GM12878 (cell line): Measurements from ENCODE around the gene IFNAR2. TPM values are rescaled to one million over a fixed set of nuclear protein-coding genes. Genes with fewer than 3 reads are reported as not detected.
A peak's percentile ranks its signal among the peaks of the same experiment; 100 is the strongest.

Source experiments
- ATAC-seq: fragments of 200-7000 bp; cut with Tn5 transposase; 3 replicates; pipeline ENCODE4 v1.9.1; 2020; ENCODE audit warnings: mild to moderate bottlenecking, moderate library complexity
- BruUV-seq: library from RNA; stranded (reverse); fragments of 400-500 nt; replicated peaks from 2 replicates; lab custom pipeline; 2021; lab: Mats Ljungman, UMichigan
- CTCF ChIA-PET: fragments of 300-600 bp; sonication (Branson Sonifier 250); formaldehyde crosslinking; extraction: SDS; loops from one replicate; lab custom pipeline; 2021; ENCODE audit warnings: inconsistent platforms; lab: Yijun Ruan, JAX
- POLR2A ChIA-PET: fragments of 350-600 bp; formaldehyde crosslinking; extraction: SDS; loops from one replicate; lab custom pipeline; 2021; ENCODE audit warnings: inconsistent platforms; lab: Charles Lee
- RAD21 ChIA-PET: fragments of 300-600 bp; sonication (Branson Sonifier 250); formaldehyde crosslinking; loops from one replicate; lab custom pipeline; 2023; ENCODE audit warnings: antibody characterized with exemption; ENCODE audit not compliant: unreplicated experiment; lab: Charles Lee
- SMC1A ChIA-PET: fragments of 300-600 bp; sonication (Branson Sonifier 250); formaldehyde crosslinking; loops from one replicate; lab custom pipeline; 2023; ENCODE audit not compliant: unreplicated experiment, uncharacterized antibody; lab: Charles Lee
- DNase-seq: peaks from one replicate; pipeline ENCODE4 v3.0.0-alpha.2; 2011; ENCODE audit warnings: low read depth, low spot score
- FAIRE-seq: peaks from 3 replicates; lab custom pipeline; 2011; peaks lifted over from hg19 to GRCh38; lab: Jason Lieb, UNC
- H2AFZ ChIP-seq: 2 replicates; pipeline ENCODE4 v1.6.0; 2011; ENCODE audit warnings: low read depth, low read length, control low read depth; ENCODE audit not compliant: control insufficient read depth
- H3K27ac ChIP-seq: 2 replicates; pipeline ENCODE4 v1.5.1; 2011; ENCODE audit warnings: control low read depth; ENCODE audit not compliant: control insufficient read depth, insufficient read depth
- H3K27me3 ChIP-seq, 2 experiments: replicated peaks in 1 of 2; 2 replicates each; pipeline versions ENCODE4 v1.6.0 to v1.6.1; 2011; ENCODE audit warnings: low read length in 1 of 2; ENCODE audit not compliant: control insufficient read depth in 2 of 2, insufficient read depth in 2 of 2
- H3K36me3 ChIP-seq, 2 experiments: 2 replicates each; pipeline ENCODE4 v1.5.1; 2011; ENCODE audit warnings: low read length in 1 of 2; ENCODE audit not compliant: control insufficient read depth in 2 of 2, insufficient read depth in 2 of 2
- H3K4me1 ChIP-seq: 2 replicates; pipeline ENCODE4 v1.6.1; 2011; ENCODE audit warnings: mild to moderate bottlenecking, low read length, moderate library complexity, mixed read lengths; ENCODE audit not compliant: control insufficient read depth, insufficient read depth
- H3K4me2 ChIP-seq: 2 replicates; pipeline ENCODE4 v1.6.0; 2011; ENCODE audit warnings: control low read depth; ENCODE audit not compliant: control insufficient read depth, insufficient read depth
- H3K4me3 ChIP-seq: fragments of 200-600 bp; sonication (generic); 2 replicates; pipeline ENCODE4 v1.5.1; 2016
- H3K79me2 ChIP-seq: 2 replicates; pipeline ENCODE4 v1.6.0; 2011; ENCODE audit warnings: low read length; ENCODE audit not compliant: control insufficient read depth, insufficient read depth
- H3K9ac ChIP-seq: 2 replicates; pipeline ENCODE4 v1.8.0; 2011; ENCODE audit warnings: low read length, control low read depth, mixed read lengths; ENCODE audit not compliant: control insufficient read depth, insufficient read depth
- H3K9me3 ChIP-seq: replicated peaks from 3 replicates; pipeline ENCODE4 v1.5.1; 2011; ENCODE audit warnings: mild to moderate bottlenecking, low read length; ENCODE audit not compliant: control insufficient read depth, insufficient read depth
- H4K20me1 ChIP-seq: 2 replicates; pipeline ENCODE4 v1.6.0; 2011; ENCODE audit not compliant: control insufficient read depth, insufficient read depth
- ATF7 ChIP-seq: fragments of 450-650 bp; IDR thresholded peaks from 2 replicates; pipeline ENCODE4 v1.6.1; 2016; ENCODE audit warnings: low read depth, mild to moderate bottlenecking
- BMI1 ChIP-seq: fragments of 450-650 bp; IDR thresholded peaks from 2 replicates; pipeline ENCODE4 v1.6.1; 2016; ENCODE audit warnings: mild to moderate bottlenecking, moderate library complexity, borderline replicate concordance
- BRCA1 ChIP-seq: IDR thresholded peaks from 2 replicates; pipeline ENCODE4 v1.6.1; 2011; ENCODE audit warnings: low read depth, low read length, improper control_type of control experiment
- EED ChIP-seq: sonication (generic); IDR thresholded peaks from 2 replicates; pipeline ENCODE4 v1.6.1; 2016; ENCODE audit warnings: antibody characterized with exemption, low read depth
- JUND ChIP-seq: IDR thresholded peaks from 2 replicates; pipeline ENCODE4 v1.6.1; 2012; ENCODE audit warnings: low read depth, mild to moderate bottlenecking, low read length, improper control_type of control experiment, moderate library complexity
- MLLT1 ChIP-seq: fragments of 450-650 bp; IDR thresholded peaks from 2 replicates; pipeline ENCODE4 v1.6.1; 2016; ENCODE audit warnings: mild to moderate bottlenecking
- MTA2 ChIP-seq: fragments of 450-650 bp; IDR thresholded peaks from 2 replicates; pipeline ENCODE4 v1.6.1; 2016; ENCODE audit warnings: low read depth, mild to moderate bottlenecking, moderate library complexity
- NR2F1 ChIP-seq: fragments of 450-650 bp; conservative IDR thresholded peaks from 2 replicates; pipeline ENCODE4 v1.6.1; 2017; ENCODE audit warnings: mild to moderate bottlenecking
- RFX5 ChIP-seq: IDR thresholded peaks from 2 replicates; pipeline ENCODE4 v1.6.1; 2011; ENCODE audit warnings: low read depth, low read length, improper control_type of control experiment
- SMARCA5 ChIP-seq: fragments of 450-650 bp; IDR thresholded peaks from 2 replicates; pipeline ENCODE4 v1.6.1; 2017; ENCODE audit warnings: mild to moderate bottlenecking
- SREBF1 ChIP-seq: IDR thresholded peaks from 2 replicates; pipeline ENCODE4 v1.6.1; 2012; ENCODE audit warnings: mild to moderate bottlenecking, low read length
- ZBTB33 ChIP-seq: fragments of 450-650 bp; IDR thresholded peaks from 2 replicates; pipeline ENCODE4 v1.6.1; 2017; ENCODE audit warnings: mild to moderate bottlenecking
- WGBS: methylation state at CpG from one replicate; pipeline ENCODE4 v1.1.6; 2016; ENCODE audit warnings: low lambda C conversion rate; ENCODE audit not compliant: insufficient replicate concordance, insufficient coverage; ENCODE audit errors: missing lambda C conversion rate; 5-methylcytosine and 5-hydroxymethylcytosine counted together
- in situ Hi-C: fragments of 300-500 bp; cut with MboI; formaldehyde crosslinking; loops from 9 replicates; pipeline ENCODE4 v1.14.3; 2018; ENCODE audit warnings: mixed read lengths
- intact Hi-C: fragments of 100-400 bp; cut with micrococcal nuclease; formaldehyde crosslinking; loops from one replicate; pipeline ENCODE4 v1.14.2; 2022; ENCODE audit not compliant: unreplicated experiment
- polyA plus RNA-seq, 11 experiments: library from polyadenylated mRNA; depleted of rRNA in 4 of 11; unstranded in 6 of 11; stranded (reverse) in 5 of 11; fragments of >200 nt; fragmentation: Nextera tagmentation in 4 of 11; fragmentation: Illumina TruSeq in 1 of 11; extraction: Ambion mirVana in 4 of 11; extraction: Trizol in 1 of 11; gene quantifications; 1 replicate in 1 of 11; 2 replicates in 10 of 11; pipeline versions ENCODE4 v1.2.1 to v1.2.3, GENCODE V29; 2011 to 2016; ENCODE audit warnings: inconsistent platforms in 2 of 11, missing spikeins in 2 of 11, low read depth in 1 of 11
- total RNA-seq, 4 experiments: library from RNA; depleted of rRNA in 3 of 4; stranded (reverse); fragments of >200 nt in 3 of 4; fragmentation: Illumina TruSeq in 1 of 4; extraction: Trizol in 1 of 4; gene quantifications; 2 replicates each; pipeline versions ENCODE4 v1.2.1 to v1.2.3, GENCODE V29; 2013 to 2021

IFNAR2 gene
- total and polyA plus RNA-seq, 10 of the 15 experiments (the other 5 are each of a cell fraction or from before 2014, with no cell fraction given), result 8.5 to 99.7 (median 58.1) TPM

- H3K4me2 ChIP-seq, result peak overlapping the region; percentile 72
Measured at GRCh38 chr21:33240404-33240803, 10.7 kb downstream of the IFNAR2 start.

More at GRCh38 chr21:33240404-33240803, 10.7 kb downstream of the IFNAR2 start:
- ATAC-seq, result no peak
- CTCF ChIA-PET, result interaction anchor here (0.8 to 3.0 kb wide), 7 partner anchors 9 to 205 kb away, joined by 3 to 15 read pairs (median 7); partner anchors contain the start of gene IL10RB
- FAIRE-seq, result no peak
- in situ Hi-C loops, result no loop called here
- Histone ChIP-seq H3K4me1 (peaks cover 53% of the 10 kb centered on the region), H3K27me3 (no peaks in the 10 kb centered on the region), H4K20me1 (no peaks in the 10 kb centered on the region), H3K9me3 (no peaks in the 10 kb centered on the region), H3K4me3 (peak overlapping the region; percentile 41; the same call in 1 of the 2 replicates), H3K79me2 (peaks cover 58% of the 10 kb centered on the region), H3K9ac (no peak overlapping the region), H2AFZ (no peak overlapping the region), H3K27ac (peak overlapping the region; percentile 86), H3K36me3 (peaks cover 6 to 15% of the 10 kb centered on the region in 2 experiments)
- TF ChIP-seq MLLT1 (no peak), BMI1 (no peak), RFX5 (no peak), ATF7 (no peak), NR2F1 (no peak), EED (no peak), ZBTB33 (no peak), MTA2 (peak; percentile 34; the same call in 1 of the 2 replicates), BRCA1 (no peak), SREBF1 (no peak), JUND (no peak), SMARCA5 (0 out of 2 replicates have a peak, but pooled peaks have one; percentile 54)
- POLR2A ChIA-PET, result interaction anchor here (1.8 to 5.1 kb wide), 5 partner anchors 12 to 85 kb away, joined by 7 to 59 read pairs (median 16); partner anchors contain the start of genes IFNAR1, IFNAR2 and IL10RB
- WGBS, result 23% methylated on average over 2 of the region's 2 CpGs
- RAD21 ChIA-PET, result interaction anchor here (1.1 to 5.2 kb wide), 5 partner anchors 9 to 121 kb away, joined by 3 to 50 read pairs (median 4); no protein-coding TSS in a partner anchor
- intact Hi-C loops, result no loop called here
- DNase-seq, result no peak
- SMC1A ChIA-PET, result interaction anchor here (0.8 to 8.0 kb wide), 11 partner anchors 9 to 121 kb away, joined by 3 to 92 read pairs (median 7); partner anchors contain the start of genes IFNAR1, IFNAR2 and IL10RB
- BruUV-seq, result no TSS peak
